22Rv1 (cell line): Measurements from ENCODE around the gene GMNC.
A peak's percentile ranks its signal among the peaks of the same experiment; 100 is the strongest.

Experiments used
- H3K27ac ChIP-seq: fragments of 450-650 bp; 2 replicates; pipeline ENCODE4 v1.5.1; 2017
- ZFX ChIP-seq: fragments of 450-650 bp; IDR thresholded peaks from 2 replicates; pipeline ENCODE4 v1.6.1; 2017; ENCODE audit warnings: antibody characterized with exemption, borderline replicate concordance
- TF ChIP-seq, protein P1 (sequence below): fragments of 450-650 bp; IDR thresholded peaks from 2 replicates; pipeline ENCODE4 v1.5.1; 2017; ENCODE audit warnings: mild to moderate bottlenecking

The GMNC gene

DNA sequence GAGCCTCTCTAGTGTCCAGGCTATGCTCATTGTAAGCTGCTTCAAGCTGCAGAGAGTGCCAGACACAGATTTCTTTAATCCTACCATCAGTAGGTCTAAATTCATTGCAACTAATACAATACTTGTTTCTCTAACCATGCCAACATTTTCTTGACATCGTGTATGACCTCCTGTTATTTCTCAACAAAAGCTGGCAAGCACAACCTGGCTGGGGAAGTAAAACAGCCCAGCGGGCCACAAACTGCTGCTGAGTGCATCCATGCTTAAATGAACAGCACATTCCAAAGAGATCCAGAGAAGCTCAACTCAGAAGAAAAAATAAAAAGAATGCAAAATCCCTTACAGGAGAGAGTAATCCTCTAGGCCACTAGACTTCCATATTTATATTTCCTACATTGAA is 36.5 kb downstream of the GMNC start:
- no peak overlapping the region for H3K27ac ChIP-seq
- TF ChIP-seq, protein P1, sequence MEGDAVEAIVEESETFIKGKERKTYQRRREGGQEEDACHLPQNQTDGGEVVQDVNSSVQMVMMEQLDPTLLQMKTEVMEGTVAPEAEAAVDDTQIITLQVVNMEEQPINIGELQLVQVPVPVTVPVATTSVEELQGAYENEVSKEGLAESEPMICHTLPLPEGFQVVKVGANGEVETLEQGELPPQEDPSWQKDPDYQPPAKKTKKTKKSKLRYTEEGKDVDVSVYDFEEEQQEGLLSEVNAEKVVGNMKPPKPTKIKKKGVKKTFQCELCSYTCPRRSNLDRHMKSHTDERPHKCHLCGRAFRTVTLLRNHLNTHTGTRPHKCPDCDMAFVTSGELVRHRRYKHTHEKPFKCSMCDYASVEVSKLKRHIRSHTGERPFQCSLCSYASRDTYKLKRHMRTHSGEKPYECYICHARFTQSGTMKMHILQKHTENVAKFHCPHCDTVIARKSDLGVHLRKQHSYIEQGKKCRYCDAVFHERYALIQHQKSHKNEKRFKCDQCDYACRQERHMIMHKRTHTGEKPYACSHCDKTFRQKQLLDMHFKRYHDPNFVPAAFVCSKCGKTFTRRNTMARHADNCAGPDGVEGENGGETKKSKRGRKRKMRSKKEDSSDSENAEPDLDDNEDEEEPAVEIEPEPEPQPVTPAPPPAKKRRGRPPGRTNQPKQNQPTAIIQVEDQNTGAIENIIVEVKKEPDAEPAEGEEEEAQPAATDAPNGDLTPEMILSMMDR, result no peak
- no peak for TF ChIP-seq ZFX

DNA sequence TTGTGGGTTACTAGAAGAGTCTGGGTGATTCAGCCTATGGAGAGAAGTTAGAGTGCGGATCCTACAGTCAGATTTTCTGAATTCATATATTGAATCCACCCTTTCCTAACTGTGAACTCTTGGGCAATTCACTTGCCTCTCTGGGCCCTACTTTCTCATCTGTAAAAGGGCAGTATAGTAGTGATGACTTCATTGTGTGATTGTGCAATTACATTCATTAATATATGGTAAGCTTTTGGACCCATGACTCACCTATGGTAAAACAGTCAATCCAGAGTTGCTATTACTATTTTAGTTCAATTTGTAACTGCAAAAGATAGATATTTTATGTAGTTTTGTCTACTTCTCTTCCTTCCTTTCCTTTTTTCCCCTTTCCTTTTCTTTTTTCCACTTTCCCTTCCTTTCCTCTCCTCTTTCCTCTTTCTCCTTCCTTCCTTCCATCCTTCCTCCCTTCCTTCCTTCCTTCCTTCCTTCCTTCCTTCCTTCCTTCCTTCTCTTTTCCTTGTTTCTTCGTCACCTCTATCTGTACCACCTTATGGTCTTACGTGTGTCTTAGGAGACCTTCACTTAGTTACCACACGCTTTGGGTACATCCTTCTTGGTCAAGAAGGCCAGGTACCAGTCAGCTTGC is 37.0 kb downstream of the GMNC start:
- TF ChIP-seq, protein P1, result no peak
- no peak for TF ChIP-seq ZFX

DNA sequence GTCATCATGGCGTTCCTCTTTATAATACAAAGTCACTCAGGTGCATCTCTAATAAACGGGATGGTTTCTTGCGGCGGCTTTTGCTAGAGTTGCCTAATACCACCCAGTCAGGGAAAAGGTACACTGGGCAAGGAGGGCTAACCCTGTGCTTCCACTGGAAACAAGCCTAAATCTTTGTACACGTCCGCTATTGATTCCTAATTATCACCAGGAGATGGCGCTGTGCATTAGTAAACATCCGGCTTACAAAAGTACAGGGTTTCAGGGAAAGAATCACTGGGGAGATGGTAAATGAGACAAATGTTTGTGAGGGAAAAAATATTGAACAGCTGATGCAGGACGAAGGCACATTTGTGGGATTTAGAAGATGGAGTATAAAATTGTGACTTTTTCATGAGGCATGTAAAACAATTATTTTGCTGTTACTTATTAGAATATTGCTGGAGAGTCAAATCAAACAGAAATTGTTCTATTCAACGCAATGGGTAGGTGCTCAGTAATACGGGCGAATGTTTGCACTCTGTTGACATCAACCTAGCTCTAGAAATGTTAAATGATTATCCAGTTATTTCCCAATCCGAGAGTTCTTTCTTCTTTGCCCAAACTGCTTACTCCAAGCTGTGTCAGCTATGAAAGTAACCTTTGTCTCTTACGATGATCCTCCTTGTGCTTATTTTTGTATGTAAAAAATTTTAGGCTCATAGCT is 50.6 kb downstream of the GMNC start:
- no peak overlapping the region for H3K27ac ChIP-seq
- TF ChIP-seq ZFX, result no peak
- TF ChIP-seq, protein P1, result peak; percentile 82

More for the DNA sequence above, 37.0 kb downstream of the GMNC start:
- no peak overlapping the region for H3K27ac ChIP-seq

DNA sequence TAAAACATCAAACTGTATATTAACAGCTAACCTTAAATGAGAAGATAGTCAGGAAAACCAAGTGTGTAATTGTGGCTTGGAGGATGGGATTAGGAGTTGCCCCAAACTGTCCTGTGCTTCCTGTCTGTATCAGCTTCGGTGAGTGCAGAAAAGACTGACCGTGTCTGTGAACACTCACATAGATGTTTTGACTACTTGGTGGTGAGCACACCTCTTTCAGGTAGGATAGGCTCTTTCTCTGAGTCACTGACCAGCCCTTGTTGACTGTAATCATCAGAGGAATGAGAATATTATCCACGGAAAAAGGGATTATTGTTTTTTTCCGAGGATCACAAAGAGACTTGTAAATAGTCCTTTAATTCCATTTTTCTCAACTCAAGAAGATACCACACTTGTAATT is 51.5 kb downstream of the GMNC start:
- TF ChIP-seq, protein P1, result no peak
- no peak for TF ChIP-seq ZFX
- no peak overlapping the region for H3K27ac ChIP-seq

DNA sequence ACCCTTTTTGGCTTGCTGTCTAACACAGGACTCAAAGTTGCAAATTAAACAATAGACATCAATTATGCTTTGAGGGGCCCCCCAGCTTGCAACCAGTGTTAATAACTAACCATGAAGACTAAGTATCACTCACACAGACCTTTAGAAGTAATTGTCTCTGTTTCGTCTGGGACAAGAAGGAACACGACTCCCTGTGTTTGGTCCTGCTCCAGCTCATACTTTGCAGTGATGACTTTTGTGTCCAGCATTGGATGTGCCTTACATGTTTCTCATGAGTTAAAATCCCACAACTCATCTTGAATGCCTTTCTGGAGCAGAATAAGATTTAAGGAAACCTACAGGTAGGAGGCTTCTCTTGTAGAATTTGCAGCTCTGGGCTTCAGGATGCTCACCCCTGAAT is 53.1 kb downstream of the GMNC start:
- no peak overlapping the region for H3K27ac ChIP-seq
- TF ChIP-seq ZFX, result no peak
- TF ChIP-seq, protein P1, result no peak

DNA sequence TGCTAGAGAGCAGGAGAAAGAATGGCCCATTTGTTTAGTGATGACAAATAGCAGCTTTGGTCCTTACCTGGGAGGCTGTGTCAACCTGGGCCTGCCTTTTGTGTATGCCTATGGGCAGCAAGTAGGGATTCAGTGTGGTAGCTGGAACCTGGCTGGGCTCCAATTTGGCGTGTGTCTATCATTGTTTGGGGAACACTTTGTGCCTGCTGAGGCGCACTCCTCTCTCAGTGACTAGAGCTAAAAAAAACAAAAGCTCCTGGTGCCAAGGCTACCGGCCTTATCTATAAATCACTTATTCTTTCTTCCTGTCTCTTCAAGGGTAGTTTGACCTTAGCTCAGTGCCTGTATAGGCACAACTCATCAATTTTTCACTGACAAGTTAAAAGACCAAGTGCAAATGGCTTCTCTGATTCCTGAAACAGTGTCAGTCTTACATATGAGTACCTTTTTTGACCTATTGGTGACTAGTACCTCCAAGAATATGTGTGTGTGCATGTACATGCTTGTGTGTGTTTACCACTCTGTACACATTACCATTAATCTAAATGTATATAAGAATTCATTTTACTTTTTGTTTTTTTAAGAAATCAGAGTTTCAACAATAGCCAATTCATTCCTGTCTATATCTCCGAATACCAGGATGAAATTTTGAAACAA is 54.6 kb downstream of the GMNC start:
- no peak for TF ChIP-seq ZFX
- TF ChIP-seq, protein P1, result no peak
- peak overlapping the region; percentile 42 for H3K27ac ChIP-seq
